Measurements from ENCODE around the gene RXRB. TPM values are rescaled to one million over a fixed set of nuclear protein-coding genes. Genes with fewer than 3 reads are reported as not detected.

The RXRB gene
- total and polyA plus RNA-seq, 2 of the 13 experiments (the other 11 are each of a cell fraction or from before 2014, with no cell fraction given), result 26.7 to 55.7 TPM

- TF ChIP-seq UBTF (CRISPR knock-in tag; IDR thresholded peaks at IDR 0.05) (peak; percentile 74; the same call in 1 of the 2 replicates), FOXC1 (CRISPR knock-in tag; IDR thresholded peaks at IDR 0.05; ENCODE audit: borderline replicate concordance) (no peak), MAFF (IDR thresholded peaks at IDR 0.05; ENCODE audit: low read depth, low read length) (no peak), ZBTB39 (CRISPR knock-in tag; IDR thresholded peaks at IDR 0.05) (no peak), PLSCR1 (CRISPR knock-in tag; IDR thresholded peaks at IDR 0.05; ENCODE audit: borderline replicate concordance) (no peak), ATF2 (CRISPR knock-in tag; IDR thresholded peaks at IDR 0.05) (peak; percentile 95), MLLT10 (CRISPR knock-in tag; IDR thresholded peaks at IDR 0.05) (no peak), MTF1 (CRISPR knock-in tag; IDR thresholded peaks at IDR 0.05) (no peak), NFE2L2 (IDR thresholded peaks at IDR 0.05; ENCODE audit: low read length) (no peak), ZBTB20 (CRISPR knock-in tag; IDR thresholded peaks at IDR 0.05; ENCODE audit: borderline replicate concordance, low read depth) (peak; percentile 64; the same call in 1 of the 2 replicates), MZF1 (CRISPR knock-in tag; IDR thresholded peaks at IDR 0.05; ENCODE audit: borderline replicate concordance) (no peak), ZNF709 (CRISPR knock-in tag; IDR thresholded peaks at IDR 0.05) (no peak), U2AF1 (optimal IDR thresholded peaks at IDR 0.05; ENCODE audit: low read depth, low read length) (no peak), ZNF788 (CRISPR knock-in tag; IDR thresholded peaks at IDR 0.05; ENCODE audit: borderline replicate concordance) (peak; percentile 94), AHR (CRISPR knock-in tag; IDR thresholded peaks at IDR 0.05) (no peak), PRDM10 (CRISPR knock-in tag; IDR thresholded peaks at IDR 0.05; ENCODE audit: low read depth) (no peak), RBM39 (IDR thresholded peaks at IDR 0.05; ENCODE audit: low read depth, low read length, poor library complexity, severe bottlenecking) (peak; percentile 85), GTF3A (CRISPR knock-in tag; conservative IDR thresholded peaks at IDR 0.05) (no peak)
These were observed 7.9 kb upstream of the RXRB start, which contains the start of gene RING1 (continued) for GRCh38 chr6:33208091-33208967.
